MM.1S (cell line): ENCODE data around the gene TTC7B.

Experiments
- CTCF ChIP-seq: fragments of 300-600 bp; sonication (generic); IDR thresholded peaks from 2 replicates; pipeline ENCODE4 v1.5.1; 2016; ENCODE audit warnings: antibody characterized with exemption, low read length, mixed read lengths
- EZH2 ChIP-seq: fragments of 300-600 bp; sonication (generic); optimal IDR thresholded peaks from 2 replicates; pipeline ENCODE3; 2017; ENCODE audit warnings: low read depth, mild to moderate bottlenecking, antibody characterized with exemption, low read length, mixed read lengths

- TF ChIP-seq EZH2 (no peak), CTCF (no peak)
Observed at GRCh38 chr14:90509403-90509802, 306.8 kb downstream of the TTC7B start.
